Heart left ventricle (tissue), 13 donors: ENCODE results near the gene STIM1.

Experiments used
- CTCF ChIP-seq, 12 donors: fragments of 200-600 bp; sonication (generic) in 4 of 12; IDR thresholded peaks; one replicate each; pipeline versions ENCODE4 v1.5.0 to v1.8.0; 2018 to 2022; ENCODE audit warnings: antibody characterized with exemption in 12 of 12, mild to moderate bottlenecking in 5 of 12
- POLR2A ChIP-seq, 2 donors: fragments of 450-650 bp; IDR thresholded peaks; one replicate each; pipeline ENCODE4 v1.6.1; 2017; ENCODE audit warnings: antibody characterized with exemption in 2 of 2, mild to moderate bottlenecking in 2 of 2, moderate library complexity in 2 of 2
- donor health status: ischemic (EF 13 %, LVEDD 7.1; RV severe dilation, severe dysfunction).
- donor health status: DM: no; HTN: yes; CAD: no.
- donor health status: DM: no; HTN: no; CAD: no.
- donor health status: ischemic (EF 25% LVEDD 6.9; RV normal size, moderate dysfunction).
- donor health status: ischemic (EF 25% LVEDD 5.7; RV mildly dilated, moderate dysfunction).
- donor health status: ischemic (EF 35%, LVEDD 5.7; RV mildly dilated, moderate dysfunction).
- donor health status: nonischemic (EF 11% LVEDD 7.7; RV severe dilation, severe dysfunction).
- donor health status: DM: yes; HTN: yes; CAD: no.
- donor health status: PGD.
- donor health status: ischemic (EF 29% LVEDD 5.4; RV normal size, mild dysfunction).
- donor health status: nonischemic (EF 23%, LVEDD 6.1; RV moderate dilation, normal function).

GRCh38 chr11:4065086-4065485 is 209.6 kb downstream of the STIM1 start:
- TF ChIP-seq CTCF (IDR thresholded peaks at IDR 0.05) (no peak), POLR2A (IDR thresholded peaks at IDR 0.05) (no peak)
